ENCODE data around the gene KLRC1. TPM values are rescaled to one million over a fixed set of nuclear protein-coding genes. Genes with fewer than 3 reads are reported as not detected.
"Not testable (repeated sequence)": the region's sequence is repeated elsewhere in the genome, so short reads cannot be mapped to it uniquely, and the experiment has no call there.

Gene KLRC1
- total RNA-seq, 2 experiments from 2014 or later = not detected

DNA sequence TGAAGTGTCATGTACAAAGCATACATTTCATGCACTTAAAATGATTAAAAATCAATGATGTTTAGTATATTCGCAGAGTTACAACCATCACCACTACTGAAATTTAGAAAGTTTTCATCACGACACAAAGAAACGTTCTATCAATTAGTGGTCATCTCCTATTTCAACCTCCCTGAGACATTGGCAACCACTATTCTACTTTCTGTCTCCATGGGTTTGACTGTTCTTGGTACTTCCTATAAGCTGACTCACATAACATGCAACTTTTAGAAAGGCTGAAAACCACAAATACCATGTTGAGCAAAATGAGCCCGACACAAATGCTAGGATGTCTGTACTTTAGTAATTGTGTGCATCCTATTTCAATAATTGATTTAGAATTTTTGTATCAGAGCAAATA is 22.6 kb downstream of the KLRC1 start:
- H3K4me1 ChIP-seq (ENCODE audit: insufficient read depth, low read length); POLR2A ChIA-PET; H3K4me3 ChIP-seq (ENCODE audit: low read length); H3K36me3 ChIP-seq (ENCODE audit: insufficient read depth, low read length); H3K4me3 Mint-ChIP-seq; H3K9me3 Mint-ChIP-seq; H3K9me3 ChIP-seq (ENCODE audit: control insufficient read depth in 1 of 2, insufficient read depth in 1 of 2, low read length in 2 of 2); H3K36me3 Mint-ChIP-seq (ENCODE audit: low read depth); H3K27ac ChIP-seq (ENCODE audit: low read depth in 1 of 2, low read length in 2 of 2); CTCF ChIA-PET; intact Hi-C loops (cut with DNase I, micrococcal nuclease); H3K27me3 ChIP-seq (ENCODE audit: control insufficient read depth in 1 of 2, insufficient read depth in 2 of 2, low read length in 2 of 2); DNase-seq; H3K27me3 Mint-ChIP-seq; ATAC-seq (ENCODE audit: poor library complexity); H3K27ac Mint-ChIP-seq; H3K4me1 Mint-ChIP-seq (ENCODE audit: low read depth): not testable (repeated sequence)

GRCh38 chr12:10425938-10426337 is 27.2 kb downstream of the KLRC1 start:
- intact Hi-C loops (cut with DNase I, micrococcal nuclease); ATAC-seq (ENCODE audit: poor library complexity); DNase-seq; H3K9me3 ChIP-seq (ENCODE audit: control insufficient read depth in 1 of 2, insufficient read depth in 1 of 2, low read length in 2 of 2); H3K36me3 ChIP-seq (ENCODE audit: insufficient read depth, low read length); H3K4me1 ChIP-seq (ENCODE audit: insufficient read depth, low read length); H3K4me3 Mint-ChIP-seq; H3K27me3 ChIP-seq (ENCODE audit: control insufficient read depth in 1 of 2, insufficient read depth in 2 of 2, low read length in 2 of 2); POLR2A ChIA-PET; H3K4me1 Mint-ChIP-seq (ENCODE audit: low read depth); H3K36me3 Mint-ChIP-seq (ENCODE audit: low read depth); H3K27me3 Mint-ChIP-seq; H3K27ac Mint-ChIP-seq; H3K9me3 Mint-ChIP-seq; H3K27ac ChIP-seq (ENCODE audit: low read depth in 1 of 2, low read length in 2 of 2); H3K4me3 ChIP-seq (ENCODE audit: low read length); CTCF ChIA-PET: not testable (repeated sequence)

GRCh38 chr12:10424260-10424899 is 28.8 kb downstream of the KLRC1 start:
- H3K4me1 Mint-ChIP-seq (ENCODE audit: low read depth); H3K27me3 ChIP-seq (ENCODE audit: control insufficient read depth in 1 of 2, insufficient read depth in 2 of 2, low read length in 2 of 2); CTCF ChIA-PET; H3K36me3 Mint-ChIP-seq (ENCODE audit: low read depth); H3K27ac Mint-ChIP-seq; ATAC-seq (ENCODE audit: poor library complexity); H3K27ac ChIP-seq (ENCODE audit: low read depth in 1 of 2, low read length in 2 of 2); H3K9me3 ChIP-seq (ENCODE audit: control insufficient read depth in 1 of 2, insufficient read depth in 1 of 2, low read length in 2 of 2); H3K9me3 Mint-ChIP-seq; H3K4me3 ChIP-seq (ENCODE audit: low read length); H3K4me1 ChIP-seq (ENCODE audit: insufficient read depth, low read length); intact Hi-C loops (cut with DNase I, micrococcal nuclease); H3K27me3 Mint-ChIP-seq; POLR2A ChIA-PET; H3K36me3 ChIP-seq (ENCODE audit: insufficient read depth, low read length); DNase-seq; H3K4me3 Mint-ChIP-seq: not testable (repeated sequence)

GRCh38 chr12:10422159-10422558 is 31.0 kb downstream of the KLRC1 start:
- H3K4me1 Mint-ChIP-seq (ENCODE audit: low read depth); POLR2A ChIA-PET: not testable (repeated sequence)

DNA sequence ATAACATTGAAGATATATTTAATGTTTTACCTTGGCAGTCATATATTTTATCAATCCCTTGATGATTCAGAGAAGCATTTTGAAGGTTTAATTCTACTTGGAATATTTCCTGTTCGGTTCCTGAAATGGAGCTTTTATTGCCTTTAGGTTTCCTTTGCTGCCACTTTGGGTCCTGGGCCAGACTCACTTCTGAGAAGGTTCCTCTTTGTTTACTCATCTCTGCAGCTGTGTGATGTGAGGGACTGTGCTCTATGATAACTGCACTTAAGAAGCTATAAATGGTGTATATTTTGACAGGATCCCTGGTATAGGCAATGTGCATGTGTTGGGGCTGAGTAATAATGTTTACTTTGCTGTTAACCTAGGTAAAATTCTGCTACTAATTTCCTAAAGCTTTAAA is 32.8 kb downstream of the KLRC1 start, which contains the start of gene KLRC3:
Gene KLRC3 (minus strand): TSS at position 262 of the 400 bp plus-strand sequence. CDS start 45 bp downstream, at position 217.
- POLR2A ChIA-PET; H3K27me3 Mint-ChIP-seq; H3K27ac Mint-ChIP-seq; H3K4me1 ChIP-seq (ENCODE audit: insufficient read depth, low read length); intact Hi-C loops (cut with DNase I, micrococcal nuclease); H3K27ac ChIP-seq (ENCODE audit: low read depth in 1 of 2, low read length in 2 of 2); DNase-seq; H3K27me3 ChIP-seq (ENCODE audit: control insufficient read depth in 1 of 2, insufficient read depth in 2 of 2, low read length in 2 of 2); H3K4me1 Mint-ChIP-seq (ENCODE audit: low read depth); H3K4me3 Mint-ChIP-seq; H3K36me3 Mint-ChIP-seq (ENCODE audit: low read depth); H3K9me3 Mint-ChIP-seq; H3K4me3 ChIP-seq (ENCODE audit: low read length); CTCF ChIA-PET; ATAC-seq (ENCODE audit: poor library complexity); H3K9me3 ChIP-seq (ENCODE audit: control insufficient read depth in 1 of 2, insufficient read depth in 1 of 2, low read length in 2 of 2); H3K36me3 ChIP-seq (ENCODE audit: insufficient read depth, low read length): not testable (repeated sequence)

More at GRCh38 chr12:10422159-10422558, 31.0 kb downstream of the KLRC1 start:
- H3K27me3 ChIP-seq (ENCODE audit: control insufficient read depth in 1 of 2, insufficient read depth in 2 of 2, low read length in 2 of 2); H3K4me1 ChIP-seq (ENCODE audit: insufficient read depth, low read length); ATAC-seq (ENCODE audit: poor library complexity); intact Hi-C loops (cut with DNase I, micrococcal nuclease); H3K27me3 Mint-ChIP-seq; H3K4me3 ChIP-seq (ENCODE audit: low read length); H3K27ac ChIP-seq (ENCODE audit: low read depth in 1 of 2, low read length in 2 of 2); H3K4me3 Mint-ChIP-seq; H3K9me3 Mint-ChIP-seq; CTCF ChIA-PET; H3K9me3 ChIP-seq (ENCODE audit: control insufficient read depth in 1 of 2, insufficient read depth in 1 of 2, low read length in 2 of 2); H3K27ac Mint-ChIP-seq; DNase-seq; H3K36me3 Mint-ChIP-seq (ENCODE audit: low read depth); H3K36me3 ChIP-seq (ENCODE audit: insufficient read depth, low read length): not testable (repeated sequence)
